GM12801 (cell line): Measurements from ENCODE around the gene HSD17B3.

ENCODE experiments used
- CTCF ChIP-seq: IDR thresholded peaks from one replicate; pipeline ENCODE4 v1.5.1; 2011; ENCODE audit warnings: control low read depth; ENCODE audit not compliant: insufficient read length; ENCODE audit errors: extremely low read depth

The HSD17B3 gene

GRCh38 chr9:96294159-96294545, 7.8 kb downstream of the HSD17B3 start:
- no peak for TF ChIP-seq CTCF

- no peak for TF ChIP-seq CTCF
These were observed 8.3 kb downstream of the HSD17B3 start for GRCh38 chr9:96293498-96294158.

DNA sequence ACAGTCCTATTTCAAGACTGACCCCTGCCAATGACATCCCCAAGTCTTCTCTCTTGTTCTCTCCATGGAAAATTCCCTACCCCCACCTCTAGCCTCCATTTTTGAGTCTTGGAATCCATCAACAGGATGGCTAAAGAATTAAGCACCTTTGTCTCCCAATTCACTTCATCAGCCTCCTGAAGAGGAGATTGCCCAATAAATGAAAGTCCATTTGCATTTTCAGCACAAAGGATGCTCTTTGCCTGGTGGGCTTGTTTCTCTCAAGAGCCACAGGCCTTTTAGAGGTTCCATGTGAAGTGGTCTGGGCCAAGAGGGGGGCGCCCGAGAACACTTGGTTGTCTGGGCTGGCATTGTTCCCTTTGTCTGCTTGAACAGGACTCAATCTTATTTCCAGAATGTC, 12.6 kb downstream of the HSD17B3 start:
- no peak for TF ChIP-seq CTCF

GRCh38 chr9:96281641-96282040, 20.3 kb downstream of the HSD17B3 start:
- TF ChIP-seq CTCF, result no peak

- no peak for TF ChIP-seq CTCF
These were observed 22.0 kb downstream of the HSD17B3 start for GRCh38 chr9:96279932-96280331.

- no peak for TF ChIP-seq CTCF
These were observed 27.0 kb downstream of the HSD17B3 start for GRCh38 chr9:96274939-96275338.

DNA sequence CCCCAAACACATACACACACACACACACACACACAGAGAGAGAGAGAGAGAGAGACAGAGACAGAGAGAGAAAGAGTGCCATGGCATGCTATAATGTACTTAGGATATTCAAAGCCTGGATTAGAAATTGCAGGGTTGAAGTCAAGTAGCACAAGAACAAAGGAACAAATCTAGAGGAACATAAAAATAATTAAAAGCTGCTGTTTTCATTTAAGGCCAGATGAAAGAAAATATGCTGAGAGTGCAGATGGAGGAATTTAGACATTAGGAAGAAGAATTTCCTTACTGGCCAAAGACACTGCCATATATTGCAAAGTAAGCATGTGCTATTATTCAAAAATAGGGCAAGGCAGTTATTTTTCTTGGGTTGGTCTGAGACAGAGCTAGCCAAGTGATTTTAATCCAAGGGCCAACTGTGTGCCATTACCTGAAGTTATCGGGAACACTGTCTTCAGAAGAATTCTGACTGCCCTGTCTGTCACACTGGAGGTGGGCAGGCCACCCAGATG, 31.7 kb downstream of the HSD17B3 start:
- TF ChIP-seq CTCF, result no peak

- no peak for TF ChIP-seq CTCF
These were observed 43.0 kb downstream of the HSD17B3 start for GRCh38 chr9:96258967-96259366.
